PC-9 (cell line): ENCODE data around the gene FPR1. TPM values are rescaled to one million over a fixed set of nuclear protein-coding genes. Genes with fewer than 3 reads are reported as not detected.
A peak's percentile ranks its signal among the peaks of the same experiment; 100 is the strongest.
"Not testable (repeated sequence)": the region's sequence is repeated elsewhere in the genome, so short reads cannot be mapped to it uniquely, and the experiment has no call there.

ENCODE experiments used
- BruUV-seq: library from RNA; stranded (reverse); fragments of 400-500 nt; replicated peaks from 2 replicates; lab custom pipeline; 2021; lab: Mats Ljungman, UMichigan
- CTCF ChIA-PET: fragments of 300-600 bp; sonication (Branson Sonifier 250); formaldehyde crosslinking; loops from one replicate; lab custom pipeline; 2022; ENCODE audit warnings: antibody characterized with exemption; lab: Charles Lee
- POLR2A ChIA-PET: fragments of 300-600 bp; sonication (Branson Sonifier 250); formaldehyde crosslinking; loops from one replicate; lab custom pipeline; 2022; ENCODE audit warnings: antibody characterized with exemption; ENCODE audit not compliant: unreplicated experiment; lab: Charles Lee
- DNase-seq, 2 experiments: peaks; one replicate each; pipeline versions ENCODE4 v3.0.0 to v3.0.0-alpha.2; 2015 to 2022; ENCODE audit warnings: mixed read lengths in 1 of 2
- H2AFZ ChIP-seq: fragments of 200-600 bp; sonication (generic); 2 replicates; pipeline ENCODE4 v1.8.1; 2017; ENCODE audit warnings: antibody characterized with exemption
- H3F3A ChIP-seq: fragments of 200-600 bp; sonication (generic); 2 replicates; pipeline ENCODE4 v1.8.1; 2017; ENCODE audit warnings: antibody characterized with exemption, mild to moderate bottlenecking, low read depth; ENCODE audit not compliant: insufficient read depth
- H3K27ac ChIP-seq: fragments of 200-600 bp; sonication (generic); 2 replicates; pipeline ENCODE4 v1.6.1; 2016; ENCODE audit warnings: mixed run types
- H3K27me3 ChIP-seq: fragments of 200-600 bp; sonication (generic); 2 replicates; pipeline ENCODE4 v1.6.1; 2016; ENCODE audit warnings: low read depth, mixed run types; ENCODE audit not compliant: insufficient read depth
- H3K36me3 ChIP-seq: fragments of 200-600 bp; sonication (generic); 2 replicates; pipeline ENCODE4 v1.6.1; 2016; ENCODE audit warnings: low read depth, mixed run types
- H3K4me1 ChIP-seq: fragments of 200-600 bp; sonication (generic); replicated peaks from 2 replicates; pipeline ENCODE4 v1.6.1; 2016; ENCODE audit warnings: mixed run types; ENCODE audit not compliant: insufficient read depth
- H3K4me2 ChIP-seq: fragments of 200-600 bp; sonication (generic); 2 replicates; pipeline ENCODE4 v1.6.1; 2017; ENCODE audit warnings: mixed run types
- H3K4me3 ChIP-seq: fragments of 200-600 bp; sonication (generic); 2 replicates; pipeline ENCODE4 v1.6.1; 2016; ENCODE audit warnings: mixed run types
- H3K79me2 ChIP-seq: fragments of 200-600 bp; sonication (generic); 2 replicates; pipeline ENCODE4 v1.6.1; 2017; ENCODE audit warnings: low read depth, mixed run types
- H3K9me2 ChIP-seq: fragments of 200-600 bp; sonication (generic); 2 replicates; pipeline ENCODE4 v1.8.1; 2017; ENCODE audit warnings: mild to moderate bottlenecking; ENCODE audit not compliant: insufficient read depth
- H3K9me3 ChIP-seq: fragments of 200-600 bp; sonication (generic); 2 replicates; pipeline ENCODE4 v1.8.1; 2016; ENCODE audit warnings: low read depth; ENCODE audit not compliant: insufficient read depth
- H4K20me1 ChIP-seq: fragments of 200-600 bp; sonication (generic); 2 replicates; pipeline ENCODE4 v1.8.1; 2017; ENCODE audit not compliant: insufficient read depth
- EZH2 ChIP-seq: fragments of 200-600 bp; sonication (generic); IDR thresholded peaks from 2 replicates; pipeline ENCODE4 v1.8.0; 2017; ENCODE audit warnings: antibody characterized with exemption, low read depth
- intact Hi-C: fragments of 100-400 bp; cut with micrococcal nuclease; formaldehyde crosslinking; loops from one replicate; pipeline ENCODE4 v1.10.0; 2022; ENCODE audit not compliant: unreplicated experiment
- total RNA-seq: library from RNA; stranded (reverse); gene quantifications from 2 replicates; pipeline ENCODE4 v1.2.3, GENCODE V29; 2021
- TF ChIP-seq, protein P1 (sequence below): fragments of 200-600 bp; sonication (generic); conservative IDR thresholded peaks from 2 replicates; pipeline ENCODE4 v1.6.1; 2017; ENCODE audit warnings: mixed run types, antibody characterized with exemption, mild to moderate bottlenecking, moderate library complexity

Gene FPR1
- total RNA-seq, 1 experiment from 2014 or later = not detected

GRCh38 chr19:51779703-51780102, 28.0 kb upstream of the FPR1 start:
- peaks cover 15% of the 10 kb centered on the region for H3K27me3 ChIP-seq
- DNase-seq = no peak
- H3K9me3 ChIP-seq = no peaks in the 10 kb centered on the region
- no peak overlapping the region for H2AFZ ChIP-seq
- ChIA-PET POLR2A (no interaction called here), CTCF (no interaction called here)
- H3F3A ChIP-seq = no peaks in the 10 kb centered on the region
- no peaks in the 10 kb centered on the region for H3K79me2 ChIP-seq
- H4K20me1 ChIP-seq = no peaks in the 10 kb centered on the region; the same call in 1 of the 2 replicates
- no TSS peak for BruUV-seq
- no peak overlapping the region for H3K4me2 ChIP-seq
- H3K36me3 ChIP-seq = no peaks in the 10 kb centered on the region
- H3K9me2 ChIP-seq = no peaks in the 10 kb centered on the region
- intact Hi-C loops = loop anchor here (5.0 to 10.0 kb wide), 2 partner anchors 115 to 357 kb away; no protein-coding TSS in a partner anchor
- TF ChIP-seq, protein P1, sequence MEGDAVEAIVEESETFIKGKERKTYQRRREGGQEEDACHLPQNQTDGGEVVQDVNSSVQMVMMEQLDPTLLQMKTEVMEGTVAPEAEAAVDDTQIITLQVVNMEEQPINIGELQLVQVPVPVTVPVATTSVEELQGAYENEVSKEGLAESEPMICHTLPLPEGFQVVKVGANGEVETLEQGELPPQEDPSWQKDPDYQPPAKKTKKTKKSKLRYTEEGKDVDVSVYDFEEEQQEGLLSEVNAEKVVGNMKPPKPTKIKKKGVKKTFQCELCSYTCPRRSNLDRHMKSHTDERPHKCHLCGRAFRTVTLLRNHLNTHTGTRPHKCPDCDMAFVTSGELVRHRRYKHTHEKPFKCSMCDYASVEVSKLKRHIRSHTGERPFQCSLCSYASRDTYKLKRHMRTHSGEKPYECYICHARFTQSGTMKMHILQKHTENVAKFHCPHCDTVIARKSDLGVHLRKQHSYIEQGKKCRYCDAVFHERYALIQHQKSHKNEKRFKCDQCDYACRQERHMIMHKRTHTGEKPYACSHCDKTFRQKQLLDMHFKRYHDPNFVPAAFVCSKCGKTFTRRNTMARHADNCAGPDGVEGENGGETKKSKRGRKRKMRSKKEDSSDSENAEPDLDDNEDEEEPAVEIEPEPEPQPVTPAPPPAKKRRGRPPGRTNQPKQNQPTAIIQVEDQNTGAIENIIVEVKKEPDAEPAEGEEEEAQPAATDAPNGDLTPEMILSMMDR = no peak
- no peak for TF ChIP-seq EZH2
- H3K27ac ChIP-seq = no peak overlapping the region
- no peak overlapping the region for H3K4me3 ChIP-seq
- H3K4me1 ChIP-seq = no peaks in the 10 kb centered on the region

DNA sequence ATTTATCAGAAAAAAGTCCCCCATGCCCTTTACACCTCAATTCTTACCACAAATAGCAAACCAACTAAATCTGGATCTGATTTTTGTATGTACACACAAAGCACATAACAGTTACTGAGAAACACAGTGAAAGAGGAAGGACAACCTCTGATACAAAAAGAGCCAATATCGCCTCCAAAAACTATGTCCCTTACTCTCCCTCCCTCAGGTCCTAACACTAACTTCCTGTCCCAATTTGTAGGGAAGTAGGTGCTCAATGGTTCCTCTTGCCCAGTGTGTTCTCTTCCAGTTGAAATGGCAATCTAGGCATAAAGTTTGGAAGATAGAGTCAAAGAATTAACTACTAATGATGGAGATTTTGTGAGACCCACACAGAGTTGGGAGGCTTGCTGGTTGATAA, 27.5 kb upstream of the FPR1 start:
- H3K79me2 ChIP-seq = no peaks in the 10 kb centered on the region
- H4K20me1 ChIP-seq = no peaks in the 10 kb centered on the region; the same call in 1 of the 2 replicates
- H3K4me2 ChIP-seq = no peak overlapping the region
- BruUV-seq = no TSS peak
- POLR2A ChIA-PET = no interaction called here
- no peak overlapping the region for H3K27ac ChIP-seq
- H3K9me2 ChIP-seq = no peaks in the 10 kb centered on the region
- no peaks in the 10 kb centered on the region for H3F3A ChIP-seq
- CTCF ChIA-PET = no interaction called here
- H3K27me3 ChIP-seq = peaks cover 13% of the 10 kb centered on the region
- H3K9me3 ChIP-seq = no peaks in the 10 kb centered on the region
- H2AFZ ChIP-seq = no peak overlapping the region
- intact Hi-C loops = loop anchor here (5.0 to 10.0 kb wide), 2 partner anchors 114 to 357 kb away; no protein-coding TSS in a partner anchor
- TF ChIP-seq EZH2 = no peak
- TF ChIP-seq, protein P1 = no peak
- DNase-seq = no peak
- H3K4me1 ChIP-seq = no peaks in the 10 kb centered on the region
- no peaks in the 10 kb centered on the region for H3K36me3 ChIP-seq
- no peak overlapping the region for H3K4me3 ChIP-seq

GRCh38 chr19:51777570-51778462, 26.1 kb upstream of the FPR1 start:
- POLR2A ChIA-PET = interaction anchor here (0.5 to 0.6 kb wide), 2 partner anchors 33 to 74 kb away, joined by 5 to 22 read pairs; no protein-coding TSS in a partner anchor
- Histone ChIP-seq H3K36me3 (no peaks in the 10 kb centered on the region), H3K4me2 (peak overlapping the region; percentile 29), H3K9me3 (no peaks in the 10 kb centered on the region), H2AFZ (no peak overlapping the region), H3K79me2 (no peaks in the 10 kb centered on the region), H3F3A (no peaks in the 10 kb centered on the region), H4K20me1 (no peaks in the 10 kb centered on the region), H3K4me1 (no peaks in the 10 kb centered on the region), H3K27me3 (peaks cover 25% of the 10 kb centered on the region), H3K27ac (no peak overlapping the region), H3K9me2 (no peaks in the 10 kb centered on the region), H3K4me3 (no peak overlapping the region)
- TF ChIP-seq, protein P1 = peak; percentile 86
- TF ChIP-seq EZH2 = no peak
- CTCF ChIA-PET = interaction anchor here (0.6 to 1.0 kb wide), 3 partner anchors 117 to 1867 kb away, joined by 3 to 7 read pairs (median 3); no protein-coding TSS in a partner anchor
- intact Hi-C loops = loop anchor here (1.0 to 10.0 kb wide), 4 partner anchors 113 to 356 kb away; no protein-coding TSS in a partner anchor
- no TSS peak for BruUV-seq
- DNase-seq = peak; percentile 44 to 63

- H3K36me3 ChIP-seq = not testable (repeated sequence)
Measured at GRCh38 chr19:51776561-51776960, 24.9 kb upstream of the FPR1 start.

More at GRCh38 chr19:51776561-51776960, 24.9 kb upstream of the FPR1 start:
- H3K4me2 ChIP-seq, DNase-seq, BruUV-seq, H4K20me1 ChIP-seq, H3K4me3 ChIP-seq, CTCF ChIA-PET, H3K9me3 ChIP-seq, H2AFZ ChIP-seq, POLR2A ChIA-PET, H3K9me2 ChIP-seq, H3F3A ChIP-seq, H3K27ac ChIP-seq, H3K79me2 ChIP-seq, H3K4me1 ChIP-seq: not testable (repeated sequence)
- intact Hi-C loops = loop anchor here (2.0 to 10.0 kb wide), 3 partner anchors 112 to 354 kb away; no protein-coding TSS in a partner anchor
- H3K27me3 ChIP-seq = peaks cover 37% of the 10 kb centered on the region
